Calu3 (cell line): ENCODE data around the gene TEX14. TPM values are rescaled to one million over a fixed set of nuclear protein-coding genes. Genes with fewer than 3 reads are reported as not detected.
A peak's percentile ranks its signal among the peaks of the same experiment; 100 is the strongest.

Source experiments
- BruUV-seq: library from RNA; stranded (reverse); fragments of 400-500 nt; replicated peaks from 2 replicates; lab custom pipeline; 2021; lab: Mats Ljungman, UMichigan
- CTCF ChIA-PET: fragments of 300-600 bp; sonication (Branson Sonifier 250); formaldehyde crosslinking; loops from one replicate; lab custom pipeline; 2022; ENCODE audit warnings: antibody characterized with exemption; lab: Charles Lee
- DNase-seq: peaks from one replicate; pipeline ENCODE4 v3.0.0; 2022
- H3K27ac Mint-ChIP-seq: one replicate; pipeline ENCODE4 v1.8.0; 2022; ENCODE audit warnings: mixed read lengths; ENCODE audit not compliant: unreplicated experiment
- H3K27me3 Mint-ChIP-seq: one replicate; pipeline ENCODE4 v1.8.0; 2022; ENCODE audit warnings: mixed read lengths; ENCODE audit not compliant: unreplicated experiment
- H3K36me3 Mint-ChIP-seq: one replicate; pipeline ENCODE4 v1.8.0; 2022; ENCODE audit warnings: mild to moderate bottlenecking, moderate library complexity, mixed read lengths; ENCODE audit not compliant: insufficient read depth, unreplicated experiment
- H3K4me1 Mint-ChIP-seq: one replicate; pipeline ENCODE4 v1.8.0; 2022; ENCODE audit warnings: mild to moderate bottlenecking, low read depth, mixed read lengths; ENCODE audit not compliant: unreplicated experiment
- H3K4me3 Mint-ChIP-seq: one replicate; pipeline ENCODE4 v1.8.0; 2022; ENCODE audit warnings: mild to moderate bottlenecking, low read depth, moderate library complexity, mixed read lengths; ENCODE audit not compliant: unreplicated experiment
- H3K9me3 Mint-ChIP-seq: one replicate; pipeline ENCODE4 v1.8.0; 2022; ENCODE audit warnings: low read depth, mixed read lengths; ENCODE audit not compliant: unreplicated experiment
- CTCF ChIP-seq: fragments of 200-600 bp; IDR thresholded peaks from one replicate; pipeline ENCODE4 v1.8.0; 2022; ENCODE audit warnings: antibody characterized with exemption; ENCODE audit not compliant: unreplicated experiment
- intact Hi-C: fragments of 100-400 bp; cut with micrococcal nuclease; formaldehyde crosslinking; loops from one replicate; pipeline ENCODE4 v1.10.0; 2022; ENCODE audit not compliant: unreplicated experiment
- total RNA-seq: library from RNA; stranded (reverse); gene quantifications from 2 replicates; pipeline ENCODE4 v1.2.3, GENCODE V29; 2022

The TEX14 gene
- total RNA-seq, 1 experiment from 2014 or later, result 0.07 TPM

- no peaks in the 10 kb centered on the region for H3K36me3 Mint-ChIP-seq
- no TSS peak for BruUV-seq
- TF ChIP-seq CTCF, result no peak
Measured at GRCh38 chr17:58534901-58535421, 156.9 kb downstream of the TEX14 start.

GRCh38 chr17:58534331-58534730 lies 157.5 kb downstream of the TEX14 start:
- Mint-ChIP-seq H3K36me3 (peaks cover under 1% of the 10 kb centered on the region), H3K9me3 (no peaks in the 10 kb centered on the region), H3K4me3 (no peak overlapping the region), H3K27ac (no peak overlapping the region), H3K4me1 (peaks cover 8% of the 10 kb centered on the region), H3K27me3 (peaks cover 55% of the 10 kb centered on the region)
- BruUV-seq, result no TSS peak
- no peak for TF ChIP-seq CTCF
- CTCF ChIA-PET, result no interaction called here
- DNase-seq, result no peak
- intact Hi-C loops, result no loop called here

More at GRCh38 chr17:58534901-58535421, 156.9 kb downstream of the TEX14 start:
- H3K27me3 Mint-ChIP-seq, result peaks cover 55% of the 10 kb centered on the region
- H3K4me3 Mint-ChIP-seq, result no peak overlapping the region
- no peaks in the 10 kb centered on the region for H3K9me3 Mint-ChIP-seq
- intact Hi-C loops, result no loop called here
- H3K4me1 Mint-ChIP-seq, result peaks cover 8% of the 10 kb centered on the region
- DNase-seq, result no peak
- H3K27ac Mint-ChIP-seq, result no peak overlapping the region
- CTCF ChIA-PET, result no interaction called here

DNA sequence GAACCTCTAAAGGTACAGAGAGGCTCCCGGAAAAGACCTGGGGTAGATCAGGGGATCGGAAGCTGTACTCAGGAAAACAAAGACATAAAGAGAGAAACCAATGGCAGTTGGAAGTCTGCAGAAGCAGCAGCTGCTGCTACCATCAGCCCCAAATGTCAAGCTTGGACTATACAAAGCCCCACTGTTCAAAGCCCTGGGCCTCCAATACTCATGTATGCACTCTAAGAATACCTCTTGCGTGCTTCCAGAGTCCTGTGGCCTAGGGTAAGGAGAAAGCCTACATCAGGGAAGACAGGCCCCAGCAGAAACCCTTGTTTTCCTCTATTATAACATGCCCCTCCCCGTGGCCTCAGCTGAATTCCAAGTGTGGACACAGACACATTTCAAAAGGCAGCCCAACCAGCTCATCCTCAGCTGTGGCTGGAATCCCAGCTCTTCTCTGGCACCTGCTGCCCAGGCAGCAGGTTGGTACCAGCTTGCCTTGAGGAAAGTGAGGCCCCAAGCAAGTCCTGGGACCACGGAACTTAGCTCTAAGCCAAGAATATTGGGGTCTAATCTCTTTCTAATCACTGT lies 158.1 kb downstream of the TEX14 start:
- Mint-ChIP-seq H3K4me1 (peaks cover 8% of the 10 kb centered on the region), H3K4me3 (no peak overlapping the region), H3K9me3 (no peaks in the 10 kb centered on the region), H3K27me3 (peaks cover 55% of the 10 kb centered on the region), H3K27ac (no peak overlapping the region), H3K36me3 (peaks cover 6% of the 10 kb centered on the region)
- CTCF ChIA-PET, result no interaction called here
- no peak for TF ChIP-seq CTCF
- intact Hi-C loops, result no loop called here
- BruUV-seq, result no TSS peak
- no peak for DNase-seq

GRCh38 chr17:58532555-58532951 lies 159.3 kb downstream of the TEX14 start:
- no TSS peak for BruUV-seq
- no peaks in the 10 kb centered on the region for H3K9me3 Mint-ChIP-seq
- TF ChIP-seq CTCF, result no peak
- CTCF ChIA-PET, result no interaction called here
- no peak overlapping the region for H3K27ac Mint-ChIP-seq
- DNase-seq, result no peak
- H3K4me1 Mint-ChIP-seq, result peaks cover 17% of the 10 kb centered on the region
- peaks cover 50% of the 10 kb centered on the region for H3K27me3 Mint-ChIP-seq
- intact Hi-C loops, result no loop called here
- peaks cover 6% of the 10 kb centered on the region for H3K36me3 Mint-ChIP-seq
- peak overlapping the region; percentile 24 for H3K4me3 Mint-ChIP-seq
